DND-41 (cell line): ENCODE data around the gene CDKN2B.
A peak's percentile ranks its signal among the peaks of the same experiment; 100 is the strongest.

ENCODE experiments used
- ATAC-seq: fragments of 200-7000 bp; cut with Tn5 transposase; 3 replicates; pipeline ENCODE4 v1.9.1; 2021; ENCODE audit warnings: low read depth; ENCODE audit not compliant: insufficient read depth
- DNase-seq: peaks from one replicate; pipeline ENCODE4 v3.0.0-alpha.2; 2020
- H2AFZ ChIP-seq: 2 replicates; pipeline ENCODE4 v1.6.0; 2012; ENCODE audit warnings: low read depth, low read length
- H3K27ac ChIP-seq: 2 replicates; pipeline ENCODE4 v1.5.1; 2012; ENCODE audit warnings: low read length, inconsistent platforms
- H3K27me3 ChIP-seq: fragments of 200-600 bp; sonication (generic); 2 replicates; pipeline ENCODE4 v1.6.0; 2012; ENCODE audit warnings: low read length, mild to moderate bottlenecking, inconsistent platforms; ENCODE audit not compliant: insufficient read depth, poor library complexity
- H3K36me3 ChIP-seq: 2 replicates; pipeline ENCODE4 v1.5.1; 2012; ENCODE audit warnings: low read length, inconsistent platforms; ENCODE audit not compliant: insufficient read depth
- H3K4me1 ChIP-seq: 2 replicates; pipeline ENCODE4 v1.5.1; 2012; ENCODE audit warnings: mild to moderate bottlenecking, low read length; ENCODE audit not compliant: insufficient read depth
- H3K4me2 ChIP-seq: 2 replicates; pipeline ENCODE4 v1.6.0; 2012; ENCODE audit warnings: mild to moderate bottlenecking, moderate library complexity, low read length, inconsistent platforms; ENCODE audit not compliant: insufficient read depth
- H3K4me3 ChIP-seq, 2 experiments: fragments of 200-600 bp in 1 of 2; shearing (Covaris generic) in 1 of 2; 2 replicates each; pipeline ENCODE4 v1.5.1; 2012 to 2016; ENCODE audit warnings: inconsistent platforms in 2 of 2, low read length in 2 of 2, mild to moderate bottlenecking in 2 of 2, low read depth in 1 of 2, moderate library complexity in 1 of 2
- H3K79me2 ChIP-seq: 2 replicates; pipeline ENCODE4 v1.6.0; 2012; ENCODE audit warnings: low read length, inconsistent platforms; ENCODE audit not compliant: insufficient read depth
- H3K9ac ChIP-seq: 2 replicates; pipeline ENCODE4 v1.6.0; 2012; ENCODE audit warnings: low read depth, mild to moderate bottlenecking, inconsistent platforms, low read length, moderate library complexity
- H3K9me3 ChIP-seq: 2 replicates; pipeline ENCODE4 v1.5.1; 2012; ENCODE audit warnings: low read length, moderate library complexity, mild to moderate bottlenecking, inconsistent platforms; ENCODE audit not compliant: insufficient read depth, severe bottlenecking
- H4K20me1 ChIP-seq: 2 replicates; pipeline ENCODE4 v1.6.0; 2012; ENCODE audit warnings: low read length; ENCODE audit not compliant: insufficient read depth
- CTCF ChIP-seq: IDR thresholded peaks from 2 replicates; pipeline ENCODE4 v1.5.1; 2012; ENCODE audit warnings: borderline replicate concordance, low read length, moderate library complexity, mild to moderate bottlenecking; ENCODE audit not compliant: poor library complexity, severe bottlenecking; ENCODE audit errors: extremely low read depth
- EZH2 ChIP-seq: IDR thresholded peaks from 3 replicates; pipeline ENCODE4 v1.6.1; 2012; ENCODE audit warnings: borderline replicate concordance, low read depth, mild to moderate bottlenecking, moderate library complexity, low read length, inconsistent platforms; ENCODE audit not compliant: severe bottlenecking

CDKN2B gene

GRCh38 chr9:22035591-22036011 is 26.5 kb upstream of the CDKN2B start:
- H2AFZ ChIP-seq: no peak overlapping the region
- no peaks in the 10 kb centered on the region for H4K20me1 ChIP-seq
- H3K79me2 ChIP-seq: peaks cover 4% of the 10 kb centered on the region; the same call in 1 of the 2 replicates
- H3K27ac ChIP-seq: peak overlapping the region; percentile 42
- no peak for TF ChIP-seq CTCF
- TF ChIP-seq EZH2: no peak
- H3K4me3 ChIP-seq: no peak overlapping the region
- no peak overlapping the region for H3K9ac ChIP-seq
- peak; percentile 66 for DNase-seq
- H3K36me3 ChIP-seq: peaks cover 33% of the 10 kb centered on the region
- no peaks in the 10 kb centered on the region for H3K9me3 ChIP-seq
- H3K4me1 ChIP-seq: peaks cover 45% of the 10 kb centered on the region
- peak; percentile 80 for ATAC-seq
- no peaks in the 10 kb centered on the region for H3K27me3 ChIP-seq
- H3K4me2 ChIP-seq: no peak overlapping the region

- no peak for TF ChIP-seq CTCF
- no peak for TF ChIP-seq EZH2
- H3K4me1 ChIP-seq: peaks cover 45% of the 10 kb centered on the region
- no peaks in the 10 kb centered on the region for H3K27me3 ChIP-seq
- H2AFZ ChIP-seq: no peak overlapping the region
- no peak overlapping the region for H3K4me3 ChIP-seq
- H3K79me2 ChIP-seq: peaks cover 24% of the 10 kb centered on the region
- H3K4me2 ChIP-seq: no peak overlapping the region
- no peak for DNase-seq
- peaks cover 41% of the 10 kb centered on the region for H3K36me3 ChIP-seq
- H4K20me1 ChIP-seq: no peaks in the 10 kb centered on the region
- no peak for ATAC-seq
- H3K27ac ChIP-seq: no peak overlapping the region
- H3K9ac ChIP-seq: no peak overlapping the region
- H3K9me3 ChIP-seq: no peaks in the 10 kb centered on the region
Observed at GRCh38 chr9:22033012-22033630, 24.0 kb upstream of the CDKN2B start.

GRCh38 chr9:22031655-22032411 is 22.7 kb upstream of the CDKN2B start:
- no peak overlapping the region for H3K27ac ChIP-seq
- no peak overlapping the region for H3K9ac ChIP-seq
- H3K27me3 ChIP-seq: no peaks in the 10 kb centered on the region
- peaks cover 32% of the 10 kb centered on the region for H3K4me1 ChIP-seq
- no peaks in the 10 kb centered on the region for H3K9me3 ChIP-seq
- peaks cover 41% of the 10 kb centered on the region for H3K36me3 ChIP-seq
- ATAC-seq (no peak), DNase-seq (no peak)
- no peak overlapping the region for H3K4me2 ChIP-seq
- no peak overlapping the region for H3K4me3 ChIP-seq
- peaks cover under 1% of the 10 kb centered on the region; the same call in 1 of the 2 replicates for H4K20me1 ChIP-seq
- TF ChIP-seq EZH2 (no peak), CTCF (no peak)
- peaks cover 35% of the 10 kb centered on the region for H3K79me2 ChIP-seq
- no peak overlapping the region for H2AFZ ChIP-seq
